ENCODE measurements around the gene ZNF674. TPM values are rescaled to one million over a fixed set of nuclear protein-coding genes. Genes with fewer than 3 reads are reported as not detected.
"Not testable (repeated sequence)": the region's sequence is repeated elsewhere in the genome, so short reads cannot be mapped to it uniquely, and the experiment has no call there.

The ZNF674 gene
- total RNA-seq, 1 experiment from 2014 or later: 2.4 TPM

GRCh38 chrX:46572340-46572936, 27.2 kb upstream of the ZNF674 start:
- in situ Hi-C loops (cut with HindIII; ENCODE audit: low pct_unique_long_range_greater_than_20kb, low sequenced_read_pairs): no loop called here
- no peak for DNase-seq (ENCODE audit: low read depth)

GRCh38 chrX:46571423-46572339, 26.5 kb upstream of the ZNF674 start:
- no peak for DNase-seq (ENCODE audit: low read depth)
- in situ Hi-C loops (cut with HindIII; ENCODE audit: low pct_unique_long_range_greater_than_20kb, low sequenced_read_pairs): no loop called here

- DNase-seq (ENCODE audit: low read depth): no peak
- in situ Hi-C loops (cut with HindIII; ENCODE audit: low pct_unique_long_range_greater_than_20kb, low sequenced_read_pairs): no loop called here
These were observed 24.4 kb upstream of the ZNF674 start for GRCh38 chrX:46569621-46570020.

- DNase-seq (ENCODE audit: low read depth): no peak
- in situ Hi-C loops (cut with HindIII; ENCODE audit: low pct_unique_long_range_greater_than_20kb, low sequenced_read_pairs): no loop called here
These were observed 22.2 kb upstream of the ZNF674 start for GRCh38 chrX:46567388-46567787.

GRCh38 chrX:46561824-46562657, 16.8 kb upstream of the ZNF674 start:
- in situ Hi-C loops (cut with HindIII; ENCODE audit: low pct_unique_long_range_greater_than_20kb, low sequenced_read_pairs): no loop called here
- no peak for DNase-seq (ENCODE audit: low read depth)

- in situ Hi-C loops (cut with HindIII; ENCODE audit: low pct_unique_long_range_greater_than_20kb, low sequenced_read_pairs): no loop called here
- no peak for DNase-seq (ENCODE audit: low read depth)
These were observed 13.8 kb upstream of the ZNF674 start for GRCh38 chrX:46559062-46559461.

GRCh38 chrX:46554942-46555341, 9.7 kb upstream of the ZNF674 start:
- peak; percentile 7 for DNase-seq (ENCODE audit: low read depth)
- in situ Hi-C loops (cut with HindIII; ENCODE audit: low pct_unique_long_range_greater_than_20kb, low sequenced_read_pairs): no loop called here

GRCh38 chrX:46553935-46554334, 8.7 kb upstream of the ZNF674 start:
- DNase-seq (ENCODE audit: low read depth): no peak
- in situ Hi-C loops (cut with HindIII; ENCODE audit: low pct_unique_long_range_greater_than_20kb, low sequenced_read_pairs): no loop called here

- in situ Hi-C loops (cut with HindIII; ENCODE audit: low pct_unique_long_range_greater_than_20kb, low sequenced_read_pairs): no loop called here
- DNase-seq (ENCODE audit: low read depth): peak; percentile 23
These were observed 6.4 kb upstream of the ZNF674 start for GRCh38 chrX:46551494-46552128.

GRCh38 chrX:46549914-46550313, 4.7 kb upstream of the ZNF674 start:
- in situ Hi-C loops (cut with HindIII; ENCODE audit: low pct_unique_long_range_greater_than_20kb, low sequenced_read_pairs): no loop called here
- DNase-seq (ENCODE audit: low read depth): no peak

- in situ Hi-C loops (cut with HindIII; ENCODE audit: low pct_unique_long_range_greater_than_20kb, low sequenced_read_pairs): no loop called here
These were observed 2.6 kb upstream of the ZNF674 start for GRCh38 chrX:46547857-46548256.

GRCh38 chrX:46544527-46544926, 694 bp downstream of the ZNF674 start:
- in situ Hi-C loops (cut with HindIII; ENCODE audit: low pct_unique_long_range_greater_than_20kb, low sequenced_read_pairs); DNase-seq (ENCODE audit: low read depth): not testable (repeated sequence)

More at GRCh38 chrX:46547857-46548256, 2.6 kb upstream of the ZNF674 start:
- peak; percentile 52 for DNase-seq (ENCODE audit: low read depth)

GRCh38 chrX:46543441-46543840, 1.8 kb downstream of the ZNF674 start:
- in situ Hi-C loops (cut with HindIII; ENCODE audit: low pct_unique_long_range_greater_than_20kb, low sequenced_read_pairs): no loop called here
- DNase-seq (ENCODE audit: low read depth): no peak

- no peak for DNase-seq (ENCODE audit: low read depth)
- in situ Hi-C loops (cut with HindIII; ENCODE audit: low pct_unique_long_range_greater_than_20kb, low sequenced_read_pairs): no loop called here
These were observed 13.8 kb downstream of the ZNF674 start for GRCh38 chrX:46531442-46531841.

GRCh38 chrX:46530404-46530908, 14.8 kb downstream of the ZNF674 start:
- in situ Hi-C loops (cut with HindIII; ENCODE audit: low pct_unique_long_range_greater_than_20kb, low sequenced_read_pairs); DNase-seq (ENCODE audit: low read depth): not testable (repeated sequence)

GRCh38 chrX:46529740-46530403, 15.3 kb downstream of the ZNF674 start:
- DNase-seq (ENCODE audit: low read depth); in situ Hi-C loops (cut with HindIII; ENCODE audit: low pct_unique_long_range_greater_than_20kb, low sequenced_read_pairs): not testable (repeated sequence)

- in situ Hi-C loops (cut with HindIII; ENCODE audit: low pct_unique_long_range_greater_than_20kb, low sequenced_read_pairs): not testable (repeated sequence)
These were observed 16.6 kb downstream of the ZNF674 start for GRCh38 chrX:46528640-46529039.

GRCh38 chrX:46506076-46506475, 39.1 kb downstream of the ZNF674 start:
- DNase-seq (ENCODE audit: low read depth): no peak
- in situ Hi-C loops (cut with HindIII; ENCODE audit: low pct_unique_long_range_greater_than_20kb, low sequenced_read_pairs): no loop called here

More at GRCh38 chrX:46528640-46529039, 16.6 kb downstream of the ZNF674 start:
- not testable (repeated sequence) for DNase-seq (ENCODE audit: low read depth)

Measured in Caki2 (cell line).